ENCODE data around the gene XYLT1.

The XYLT1 gene

GRCh38 chr16:17343728-17344127 is 127.0 kb downstream of the XYLT1 start:
- H3K4me1 ChIP-seq (ENCODE audit: low read length) = peaks cover 11% of the 10 kb centered on the region; the same call in 1 of the 2 replicates
- no peak overlapping the region for H3K9ac ChIP-seq (ENCODE audit: low read length)
- no peaks in the 10 kb centered on the region for H3K27me3 ChIP-seq (ENCODE audit: low read depth, low read length)
- H3K36me3 ChIP-seq (replicated peaks; ENCODE audit: low read depth, low read length) = no peaks in the 10 kb centered on the region
- H3K4me3 ChIP-seq (ENCODE audit: low read length) = no peak overlapping the region
- no peak overlapping the region for H2AFZ ChIP-seq (ENCODE audit: low read depth, low read length)
- no peaks in the 10 kb centered on the region for H3K9me3 ChIP-seq (ENCODE audit: insufficient read depth, low read length)
- no peaks in the 10 kb centered on the region for H3K79me2 ChIP-seq (ENCODE audit: low read length)
- no peaks in the 10 kb centered on the region for H4K20me1 ChIP-seq (ENCODE audit: insufficient read depth, low read length)
- TF ChIP-seq EZH2phosphoT487 (IDR thresholded peaks at IDR 0.05; ENCODE audit: low read depth) = no peak
- no peak for TF ChIP-seq CTCF (IDR thresholded peaks at IDR 0.05; ENCODE audit: low read depth, low read length)
- H3K27ac ChIP-seq (ENCODE audit: low read length) = no peak overlapping the region
- no peak overlapping the region for H3K4me2 ChIP-seq (ENCODE audit: low read length)

GRCh38 chr16:17343028-17343427 is 127.7 kb downstream of the XYLT1 start:
- no peaks in the 10 kb centered on the region for H3K79me2 ChIP-seq (ENCODE audit: low read length)
- no peak overlapping the region for H3K27ac ChIP-seq (ENCODE audit: low read length)
- peaks cover 11% of the 10 kb centered on the region; the same call in 1 of the 2 replicates for H3K4me1 ChIP-seq (ENCODE audit: low read length)
- no peaks in the 10 kb centered on the region for H3K27me3 ChIP-seq (ENCODE audit: low read depth, low read length)
- no peak for TF ChIP-seq EZH2phosphoT487 (IDR thresholded peaks at IDR 0.05; ENCODE audit: low read depth)
- no peak for TF ChIP-seq CTCF (IDR thresholded peaks at IDR 0.05; ENCODE audit: low read depth, low read length)
- H3K4me3 ChIP-seq (ENCODE audit: low read length) = no peak overlapping the region
- H3K36me3 ChIP-seq (replicated peaks; ENCODE audit: low read depth, low read length) = no peaks in the 10 kb centered on the region
- no peaks in the 10 kb centered on the region for H3K9me3 ChIP-seq (ENCODE audit: insufficient read depth, low read length)
- H4K20me1 ChIP-seq (ENCODE audit: insufficient read depth, low read length) = no peaks in the 10 kb centered on the region
- no peak overlapping the region for H2AFZ ChIP-seq (ENCODE audit: low read depth, low read length)
- no peak overlapping the region for H3K4me2 ChIP-seq (ENCODE audit: low read length)
- H3K9ac ChIP-seq (ENCODE audit: low read length) = no peak overlapping the region

GRCh38 chr16:17342031-17342430 is 128.7 kb downstream of the XYLT1 start:
- Histone ChIP-seq H3K27ac (ENCODE audit: low read length) (no peak overlapping the region), H3K4me1 (ENCODE audit: low read length) (peaks cover 11% of the 10 kb centered on the region; the same call in 1 of the 2 replicates), H3K4me3 (ENCODE audit: low read length) (no peak overlapping the region), H3K27me3 (ENCODE audit: low read depth, low read length) (no peaks in the 10 kb centered on the region), H3K4me2 (ENCODE audit: low read length) (no peak overlapping the region), H3K79me2 (ENCODE audit: low read length) (no peaks in the 10 kb centered on the region), H3K36me3 (replicated peaks; ENCODE audit: low read depth, low read length) (no peaks in the 10 kb centered on the region), H4K20me1 (ENCODE audit: insufficient read depth, low read length) (no peaks in the 10 kb centered on the region), H3K9me3 (ENCODE audit: insufficient read depth, low read length) (no peaks in the 10 kb centered on the region), H2AFZ (ENCODE audit: low read depth, low read length) (no peak overlapping the region), H3K9ac (ENCODE audit: low read length) (no peak overlapping the region)
- TF ChIP-seq CTCF (IDR thresholded peaks at IDR 0.05; ENCODE audit: low read depth, low read length) = no peak
- TF ChIP-seq EZH2phosphoT487 (IDR thresholded peaks at IDR 0.05; ENCODE audit: low read depth) = no peak

- Histone ChIP-seq H3K27ac (ENCODE audit: low read length) (no peak overlapping the region), H3K36me3 (replicated peaks; ENCODE audit: low read depth, low read length) (no peaks in the 10 kb centered on the region), H4K20me1 (ENCODE audit: insufficient read depth, low read length) (no peaks in the 10 kb centered on the region), H3K9me3 (ENCODE audit: insufficient read depth, low read length) (no peaks in the 10 kb centered on the region), H3K79me2 (ENCODE audit: low read length) (no peaks in the 10 kb centered on the region), H3K4me3 (ENCODE audit: low read length) (no peak overlapping the region), H3K4me2 (ENCODE audit: low read length) (no peak overlapping the region), H3K9ac (ENCODE audit: low read length) (no peak overlapping the region), H3K27me3 (ENCODE audit: low read depth, low read length) (no peaks in the 10 kb centered on the region), H2AFZ (ENCODE audit: low read depth, low read length) (no peak overlapping the region), H3K4me1 (ENCODE audit: low read length) (peaks cover 5% of the 10 kb centered on the region; the same call in 1 of the 2 replicates)
- TF ChIP-seq EZH2phosphoT487 (IDR thresholded peaks at IDR 0.05; ENCODE audit: low read depth) (no peak), CTCF (IDR thresholded peaks at IDR 0.05; ENCODE audit: low read depth, low read length) (no peak)
Measured at GRCh38 chr16:17340804-17341203, 130.0 kb downstream of the XYLT1 start.

Data from OCI-LY3 (cell line).